OCI-LY1 (cell line): ENCODE results near the gene TTL.
"Not testable (repeated sequence)": the region's sequence is repeated elsewhere in the genome, so short reads cannot be mapped to it uniquely, and the experiment has no call there.

Experiments
- H2AFZ ChIP-seq: fragments of 200-600 bp; sonication (generic), shearing (Covaris generic); 2 replicates; pipeline ENCODE4 v1.6.0; 2014; ENCODE audit warnings: antibody characterized with exemption, mild to moderate bottlenecking, low read length
- H3F3A ChIP-seq: fragments of 200-600 bp; sonication (generic), shearing (Covaris generic); 2 replicates; pipeline ENCODE4 v1.6.0; 2014; ENCODE audit warnings: mild to moderate bottlenecking, antibody characterized with exemption, low read length, moderate library complexity; ENCODE audit not compliant: insufficient read depth
- H3K27ac ChIP-seq: fragments of 200-600 bp; sonication (generic); 2 replicates; pipeline ENCODE4 v1.5.1; 2014; ENCODE audit warnings: low read length, mixed run types, mild to moderate bottlenecking, low read depth; ENCODE audit not compliant: poor library complexity, severe bottlenecking
- H3K27me3 ChIP-seq: fragments of 200-600 bp; sonication (generic); 2 replicates; pipeline ENCODE4 v1.6.0; 2014; ENCODE audit warnings: antibody characterized with exemption, mild to moderate bottlenecking, low read length, moderate library complexity; ENCODE audit not compliant: insufficient read depth
- H3K36me3 ChIP-seq: fragments of 200-600 bp; sonication (generic); 2 replicates; pipeline ENCODE4 v1.6.1; 2014; ENCODE audit warnings: mild to moderate bottlenecking, antibody characterized with exemption, low read length, moderate library complexity, mixed read lengths; ENCODE audit not compliant: insufficient read depth
- H3K4me1 ChIP-seq: fragments of 200-600 bp; sonication (generic); 2 replicates; pipeline ENCODE4 v1.5.1; 2014; ENCODE audit warnings: mild to moderate bottlenecking, low read length, moderate library complexity; ENCODE audit not compliant: insufficient read depth, severe bottlenecking
- H3K4me2 ChIP-seq: fragments of 200-600 bp; sonication (generic), shearing (Covaris generic); 2 replicates; pipeline ENCODE4 v1.6.1; 2014; ENCODE audit warnings: low read length
- H3K4me3 ChIP-seq: fragments of 200-600 bp; sonication (generic); 2 replicates; pipeline ENCODE4 v1.5.1; 2014; ENCODE audit warnings: low read length, low read depth, mild to moderate bottlenecking, mixed read lengths; ENCODE audit not compliant: poor library complexity, severe bottlenecking
- H3K79me2 ChIP-seq: fragments of 200-600 bp; shearing (Covaris generic); 2 replicates; pipeline ENCODE4 v1.6.1; 2016; ENCODE audit warnings: mixed run types, low read length, mixed read lengths; ENCODE audit not compliant: insufficient read depth
- H3K9ac ChIP-seq: fragments of 200-600 bp; sonication (generic), shearing (Covaris generic); 2 replicates; pipeline ENCODE4 v1.6.1; 2014; ENCODE audit warnings: mild to moderate bottlenecking, low read length, mixed read lengths
- H3K9me2 ChIP-seq: fragments of 200-600 bp; sonication (generic), shearing (Covaris generic); 2 replicates; pipeline ENCODE4 v1.6.1; 2014; ENCODE audit warnings: low read depth, mild to moderate bottlenecking, low read length, mixed read lengths
- H3K9me3 ChIP-seq: fragments of 200-600 bp; shearing (Covaris generic); 2 replicates; pipeline ENCODE4 v1.6.1; 2014; ENCODE audit warnings: low read length, mixed read lengths
- H4K20me1 ChIP-seq: fragments of 200-600 bp; sonication (generic), shearing (Covaris generic); 2 replicates; pipeline ENCODE4 v1.6.0; 2016; ENCODE audit warnings: mild to moderate bottlenecking, low read length; ENCODE audit not compliant: insufficient read depth
- EZH2 ChIP-seq: fragments of 200-600 bp; sonication (generic), shearing (Covaris generic); IDR thresholded peaks from 2 replicates; pipeline ENCODE4 v1.8.0; 2017; ENCODE audit warnings: borderline replicate concordance, mixed run types, mild to moderate bottlenecking, antibody characterized with exemption, low read length, moderate library complexity, mixed read lengths
- TF ChIP-seq, protein P1 (sequence below): fragments of 200-600 bp; sonication (generic), shearing (Covaris generic); IDR thresholded peaks from 2 replicates; pipeline ENCODE4 v1.5.1; 2017; ENCODE audit warnings: mild to moderate bottlenecking, antibody characterized with exemption, low read length, moderate library complexity, mixed read lengths

The TTL gene

DNA sequence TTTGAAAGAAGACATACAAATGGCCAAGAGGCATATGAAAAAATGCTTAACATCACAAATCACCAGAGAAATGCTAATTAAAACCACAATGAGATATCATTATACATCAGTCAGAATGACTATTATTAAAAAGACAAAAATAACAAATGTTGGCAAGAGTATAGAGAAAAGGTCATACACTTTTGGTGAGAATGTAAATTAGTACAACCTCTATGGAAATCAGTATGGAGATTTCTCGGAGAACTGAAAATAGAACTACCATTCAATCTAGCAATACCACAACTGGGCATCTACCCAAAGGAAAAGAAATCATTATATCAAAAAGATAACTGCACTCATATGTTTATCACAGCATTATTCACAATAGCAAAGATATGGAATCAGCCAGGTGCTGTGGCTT is 37.7 kb upstream of the TTL start:
- not testable (repeated sequence) for H3K9ac ChIP-seq, H3K27ac ChIP-seq, H3K9me2 ChIP-seq, H3K4me3 ChIP-seq, H3K27me3 ChIP-seq, H3K79me2 ChIP-seq, H2AFZ ChIP-seq, H4K20me1 ChIP-seq, H3F3A ChIP-seq, H3K4me1 ChIP-seq, H3K4me2 ChIP-seq, H3K36me3 ChIP-seq, H3K9me3 ChIP-seq

DNA sequence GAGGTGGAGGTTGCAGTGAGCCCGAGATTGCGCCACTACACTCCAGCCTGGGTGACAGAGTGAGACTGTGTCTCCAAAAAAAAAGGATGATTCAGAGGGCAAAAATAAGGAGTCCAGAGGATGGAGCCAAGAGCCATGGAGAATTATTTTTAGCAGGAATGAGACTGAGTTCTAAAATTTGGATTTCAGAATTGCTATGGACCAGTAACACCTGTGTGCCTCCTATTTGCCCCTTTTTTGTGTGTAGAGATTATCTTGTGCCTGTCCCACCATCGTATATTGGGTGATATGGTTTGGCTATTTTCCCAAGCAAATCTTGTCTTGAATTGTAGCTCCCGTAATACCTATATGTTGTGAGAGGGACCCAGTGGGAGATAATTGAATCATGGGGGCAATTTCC is 32.1 kb upstream of the TTL start:
- Histone ChIP-seq H3K79me2 (no peaks in the 10 kb centered on the region), H3K4me3 (no peak overlapping the region), H3K27ac (no peak overlapping the region), H3F3A (no peaks in the 10 kb centered on the region), H3K27me3 (no peaks in the 10 kb centered on the region), H2AFZ (no peak overlapping the region), H3K36me3 (no peaks in the 10 kb centered on the region), H3K4me2 (no peak overlapping the region), H3K9me3 (0 out of 2 replicates have a peak, but pooled peaks cover 4% of the 10 kb centered on the region), H3K9ac (no peak overlapping the region), H4K20me1 (no peaks in the 10 kb centered on the region), H3K4me1 (no peaks in the 10 kb centered on the region), H3K9me2 (no peaks in the 10 kb centered on the region)
- no peak for TF ChIP-seq EZH2
- TF ChIP-seq, protein P1, sequence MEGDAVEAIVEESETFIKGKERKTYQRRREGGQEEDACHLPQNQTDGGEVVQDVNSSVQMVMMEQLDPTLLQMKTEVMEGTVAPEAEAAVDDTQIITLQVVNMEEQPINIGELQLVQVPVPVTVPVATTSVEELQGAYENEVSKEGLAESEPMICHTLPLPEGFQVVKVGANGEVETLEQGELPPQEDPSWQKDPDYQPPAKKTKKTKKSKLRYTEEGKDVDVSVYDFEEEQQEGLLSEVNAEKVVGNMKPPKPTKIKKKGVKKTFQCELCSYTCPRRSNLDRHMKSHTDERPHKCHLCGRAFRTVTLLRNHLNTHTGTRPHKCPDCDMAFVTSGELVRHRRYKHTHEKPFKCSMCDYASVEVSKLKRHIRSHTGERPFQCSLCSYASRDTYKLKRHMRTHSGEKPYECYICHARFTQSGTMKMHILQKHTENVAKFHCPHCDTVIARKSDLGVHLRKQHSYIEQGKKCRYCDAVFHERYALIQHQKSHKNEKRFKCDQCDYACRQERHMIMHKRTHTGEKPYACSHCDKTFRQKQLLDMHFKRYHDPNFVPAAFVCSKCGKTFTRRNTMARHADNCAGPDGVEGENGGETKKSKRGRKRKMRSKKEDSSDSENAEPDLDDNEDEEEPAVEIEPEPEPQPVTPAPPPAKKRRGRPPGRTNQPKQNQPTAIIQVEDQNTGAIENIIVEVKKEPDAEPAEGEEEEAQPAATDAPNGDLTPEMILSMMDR = no peak

DNA sequence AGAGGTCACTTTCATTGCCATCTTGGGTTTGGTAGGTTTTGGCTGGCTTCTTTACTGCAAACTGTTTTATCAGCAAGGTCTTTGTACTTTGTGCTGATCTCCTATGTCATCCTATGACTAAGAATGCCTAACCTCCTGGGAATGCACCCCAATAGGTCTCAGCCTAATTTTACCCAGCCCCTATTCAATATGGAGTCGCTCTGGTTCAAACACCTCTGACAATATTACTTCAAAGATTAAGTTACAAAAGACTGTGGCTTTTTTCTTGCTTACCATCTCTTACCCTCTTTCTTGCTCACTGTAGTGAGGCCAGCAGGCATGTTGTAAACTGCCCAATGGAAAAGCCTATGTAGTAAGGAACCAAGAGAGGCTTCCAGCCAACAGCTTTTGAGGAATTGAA is 30.6 kb upstream of the TTL start:
- H3K27me3 ChIP-seq = no peaks in the 10 kb centered on the region
- H3K9me2 ChIP-seq = no peaks in the 10 kb centered on the region
- H3K4me1 ChIP-seq = no peaks in the 10 kb centered on the region
- no peaks in the 10 kb centered on the region for H3F3A ChIP-seq
- H3K4me3 ChIP-seq = no peak overlapping the region
- no peak overlapping the region for H3K9ac ChIP-seq
- H2AFZ ChIP-seq = no peak overlapping the region
- no peak overlapping the region for H3K27ac ChIP-seq
- no peak overlapping the region for H3K4me2 ChIP-seq
- H3K36me3 ChIP-seq = no peaks in the 10 kb centered on the region
- H3K9me3 ChIP-seq = 0 out of 2 replicates have a peak, but pooled peaks cover 4% of the 10 kb centered on the region
- H3K79me2 ChIP-seq = no peaks in the 10 kb centered on the region
- no peak for TF ChIP-seq EZH2
- TF ChIP-seq, protein P1 = no peak
- no peaks in the 10 kb centered on the region for H4K20me1 ChIP-seq

DNA sequence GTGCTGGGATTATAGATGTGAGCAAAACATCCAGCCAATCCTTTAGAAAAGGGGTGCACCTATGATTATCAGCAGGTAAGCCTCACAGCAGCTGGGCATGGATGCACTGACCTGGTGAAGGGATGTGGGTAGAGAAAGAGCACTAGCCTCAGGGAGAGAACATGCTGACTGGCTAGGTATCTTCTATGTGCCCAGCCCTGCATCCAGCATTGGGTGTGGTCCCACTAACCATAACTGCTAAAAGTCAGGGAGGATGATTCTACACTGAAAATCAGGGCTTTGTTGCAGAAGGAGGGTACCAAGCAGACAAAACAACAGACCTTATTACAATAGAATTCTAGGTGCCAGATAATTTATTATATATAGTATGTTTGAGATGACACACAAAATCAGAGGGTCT is 27.4 kb upstream of the TTL start:
- no peaks in the 10 kb centered on the region for H4K20me1 ChIP-seq
- H3K9me2 ChIP-seq = no peaks in the 10 kb centered on the region
- H3K27me3 ChIP-seq = 0 out of 2 replicates have a peak, but pooled peaks cover 3% of the 10 kb centered on the region
- no peaks in the 10 kb centered on the region for H3F3A ChIP-seq
- H3K4me1 ChIP-seq = no peaks in the 10 kb centered on the region
- 0 out of 2 replicates have a peak, but pooled peaks cover 4% of the 10 kb centered on the region for H3K9me3 ChIP-seq
- no peak overlapping the region for H3K4me2 ChIP-seq
- no peaks in the 10 kb centered on the region for H3K36me3 ChIP-seq
- no peak overlapping the region for H3K9ac ChIP-seq
- no peaks in the 10 kb centered on the region for H3K79me2 ChIP-seq
- TF ChIP-seq EZH2 = no peak
- TF ChIP-seq, protein P1 = no peak
- H3K27ac ChIP-seq = no peak overlapping the region
- no peak overlapping the region for H2AFZ ChIP-seq
- no peak overlapping the region for H3K4me3 ChIP-seq
